ENCODE measurements around the gene SLCO4A1. TPM values are rescaled to one million over a fixed set of nuclear protein-coding genes. Genes with fewer than 3 reads are reported as not detected.

The SLCO4A1 gene
- total and polyA plus RNA-seq, 9 donors = 1.1 to 10.9 (median 3.7) TPM

- TF ChIP-seq POLR2A (IDR thresholded peaks at IDR 0.05) (no peak), EP300 (IDR thresholded peaks at IDR 0.05) (no peak), CTCF (IDR thresholded peaks at IDR 0.05) (no peak)
- Histone ChIP-seq H3K27me3 (no peaks in the 10 kb centered on the region), H3K4me3 (no peak overlapping the region), H3K36me3 (no peaks in the 10 kb centered on the region), H3K4me1 (ENCODE audit: insufficient read depth) (no peaks in the 10 kb centered on the region), H3K27ac (no peak overlapping the region), H3K9me3 (no peaks in the 10 kb centered on the region)
- intact Hi-C loops (cut with DNase I) = no loop called here
- DNase-seq = no peak
- WGBS, 3 donors = 71 to 74% (median 74%) methylated on average over 9 to 10 of the region's 10 CpGs
Measured at GRCh38 chr20:62693524-62693922, 51.2 kb downstream of the SLCO4A1 start.

GRCh38 chr20:62694106-62694505 lies 51.8 kb downstream of the SLCO4A1 start:
- intact Hi-C loops (cut with DNase I) = no loop called here

GRCh38 chr20:62694868-62695267 lies 52.6 kb downstream of the SLCO4A1 start:
- no peaks in the 10 kb centered on the region for H3K9me3 ChIP-seq
- no peaks in the 10 kb centered on the region for H3K4me1 ChIP-seq (ENCODE audit: insufficient read depth)
- no peaks in the 10 kb centered on the region for H3K27me3 ChIP-seq
- no peak overlapping the region for H3K27ac ChIP-seq
- WGBS, 3 donors = 76 to 87% (median 84%) methylated on average over 15 of the region's 15 CpGs
- no peak for TF ChIP-seq CTCF (IDR thresholded peaks at IDR 0.05)
- no peak for TF ChIP-seq POLR2A (IDR thresholded peaks at IDR 0.05)
- no peak for TF ChIP-seq EP300 (IDR thresholded peaks at IDR 0.05)
- intact Hi-C loops (cut with DNase I) = no loop called here
- no peak overlapping the region for H3K4me3 ChIP-seq
- no peak for DNase-seq
- no peaks in the 10 kb centered on the region for H3K36me3 ChIP-seq

More at GRCh38 chr20:62694106-62694505, 51.8 kb downstream of the SLCO4A1 start:
- H3K9me3 ChIP-seq = no peaks in the 10 kb centered on the region
- H3K4me3 ChIP-seq = no peak overlapping the region
- no peaks in the 10 kb centered on the region for H3K4me1 ChIP-seq (ENCODE audit: insufficient read depth)
- WGBS, 3 donors = 71 to 79% (median 78%) methylated on average over 8 to 10 of the region's 10 CpGs
- no peaks in the 10 kb centered on the region for H3K27me3 ChIP-seq
- DNase-seq = no peak
- no peaks in the 10 kb centered on the region for H3K36me3 ChIP-seq
- no peak overlapping the region for H3K27ac ChIP-seq
- TF ChIP-seq EP300 (IDR thresholded peaks at IDR 0.05) = no peak
- no peak for TF ChIP-seq POLR2A (IDR thresholded peaks at IDR 0.05)
- TF ChIP-seq CTCF (IDR thresholded peaks at IDR 0.05) = no peak

GRCh38 chr20:62695448-62696414 lies 53.4 kb downstream of the SLCO4A1 start:
- H3K4me3 ChIP-seq = no peak overlapping the region
- H3K9me3 ChIP-seq = no peaks in the 10 kb centered on the region
- no peaks in the 10 kb centered on the region for H3K36me3 ChIP-seq
- 77 to 80% (median 79%) methylated on average over 31 to 32 of the region's 32 CpGs for WGBS, 3 donors
- H3K27me3 ChIP-seq = no peaks in the 10 kb centered on the region
- H3K27ac ChIP-seq = no peak overlapping the region
- intact Hi-C loops (cut with DNase I) = no loop called here
- DNase-seq = no peak
- H3K4me1 ChIP-seq (ENCODE audit: insufficient read depth) = no peaks in the 10 kb centered on the region
- TF ChIP-seq CTCF (IDR thresholded peaks at IDR 0.05) (no peak), EP300 (IDR thresholded peaks at IDR 0.05) (no peak), POLR2A (IDR thresholded peaks at IDR 0.05) (no peak)

Measured in ovary (tissue), 9 donors.